SK-N-DZ (cell line): Measurements from ENCODE around the gene PTH2.
A peak's percentile ranks its signal among the peaks of the same experiment; 100 is the strongest.
"Not testable (repeated sequence)": the region's sequence is repeated elsewhere in the genome, so short reads cannot be mapped to it uniquely, and the experiment has no call there.

Experiments used
- DNase-seq: peaks from one replicate; pipeline ENCODE4 v3.0.0-alpha.2; 2015; ENCODE audit warnings: low spot score

PTH2 gene

GRCh38 chr19:49448432-49448786 is 25.2 kb upstream of the PTH2 start:
- DNase-seq, result no peak

DNA sequence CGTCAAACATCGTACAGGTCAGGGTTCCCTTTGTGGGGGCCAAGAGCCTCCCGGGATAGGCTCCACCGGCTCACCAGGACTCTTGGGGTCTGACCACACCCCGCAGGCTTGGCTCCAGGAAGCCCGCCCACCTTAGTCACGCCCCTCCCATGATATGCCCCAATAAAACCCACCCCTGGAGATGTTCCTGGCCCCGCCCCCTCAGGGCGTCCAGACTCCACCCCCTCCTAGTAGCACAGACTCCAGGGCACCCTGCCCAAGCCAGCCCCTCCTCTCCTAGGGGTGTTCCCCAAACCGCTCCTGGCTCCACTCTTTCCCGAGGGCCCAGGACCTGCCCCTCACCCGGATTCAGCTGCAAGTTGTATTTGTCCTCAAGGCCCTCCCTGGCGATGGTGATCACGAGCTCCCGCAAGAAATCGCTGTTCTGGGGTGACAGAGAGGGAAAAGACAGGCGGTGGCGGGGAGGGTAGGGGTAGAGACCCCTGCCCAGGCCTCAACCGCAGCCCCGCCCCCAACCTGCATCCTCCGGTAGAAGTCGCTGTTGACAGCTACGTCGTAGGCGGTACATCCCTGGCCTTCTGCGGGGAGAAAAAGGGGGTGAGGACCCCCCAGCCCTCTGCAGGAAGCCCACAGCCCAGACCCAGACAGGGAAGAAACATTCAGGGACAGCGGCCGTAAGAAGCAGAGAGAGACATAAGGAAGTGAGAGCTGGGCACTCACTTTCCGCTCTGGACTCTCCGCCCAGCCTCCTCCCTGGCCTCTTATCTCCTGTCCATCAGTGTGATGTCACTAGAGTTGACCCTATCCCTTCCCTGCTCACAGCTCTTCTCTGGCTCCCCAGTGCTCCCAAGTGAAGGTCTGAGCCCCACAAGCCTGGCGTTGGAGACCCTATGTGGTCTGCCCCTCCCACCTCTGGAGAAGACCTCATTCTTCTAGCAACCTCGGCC is 24.5 kb upstream of the PTH2 start:
- peak; percentile 24 for DNase-seq

DNA sequence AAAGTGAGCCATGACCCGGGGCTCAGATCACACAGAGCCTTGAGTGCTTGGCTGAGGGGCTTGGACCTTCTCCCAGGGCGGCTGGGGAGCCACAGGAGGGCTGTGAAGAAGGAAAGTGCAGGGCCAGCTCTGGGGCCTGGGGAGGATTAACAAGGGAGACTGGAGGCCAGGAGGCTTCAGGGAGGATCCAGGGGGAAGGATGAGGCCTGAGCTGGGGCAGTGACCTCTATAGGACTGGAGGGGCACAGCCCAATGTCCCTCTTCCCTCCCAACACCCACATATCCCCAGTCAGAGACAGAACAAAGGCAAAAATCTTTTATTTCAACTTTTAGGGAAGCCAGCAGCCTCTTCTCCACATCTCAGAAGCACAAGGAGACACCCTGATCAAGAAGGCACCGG is 22.8 kb upstream of the PTH2 start:
- no peak for DNase-seq

- DNase-seq, result not testable (repeated sequence)
These were observed 21.0 kb upstream of the PTH2 start for GRCh38 chr19:49444100-49444700.

- DNase-seq, result peak; percentile 89
These were observed 20.3 kb upstream of the PTH2 start for GRCh38 chr19:49443366-49444099.

GRCh38 chr19:49442771-49443365 is 19.6 kb upstream of the PTH2 start:
- DNase-seq, result peak; percentile 74

DNA sequence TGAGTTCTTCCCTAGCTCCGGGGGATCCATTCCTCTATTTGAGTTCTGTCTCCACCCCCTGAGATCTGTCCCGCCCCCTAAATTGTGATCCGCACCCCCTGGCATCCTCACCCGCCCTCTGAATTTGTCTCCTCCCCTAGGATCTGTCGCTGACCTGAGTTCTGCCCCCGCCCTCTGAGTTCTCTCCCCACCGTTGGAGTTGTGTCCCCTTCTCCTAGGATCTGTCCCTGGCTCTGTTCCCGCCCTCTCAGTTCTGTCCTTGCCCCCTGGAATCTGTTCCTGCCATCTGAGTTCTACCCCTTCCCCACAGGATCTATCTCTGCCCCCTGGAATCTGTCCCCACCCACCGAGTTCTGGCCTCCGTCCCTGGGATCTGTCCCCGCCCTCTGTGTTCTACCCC is 19.1 kb upstream of the PTH2 start:
- DNase-seq, result no peak

- no peak for DNase-seq
These were observed 18.7 kb upstream of the PTH2 start for GRCh38 chr19:49441960-49442350.

- DNase-seq, result no peak
These were observed 18.1 kb upstream of the PTH2 start, which contains the start of gene SLC17A7 for GRCh38 chr19:49441210-49441959. Gene SLC17A7, minus strand, starts transcription at chr19:49441527. Its CDS starts 148 bp downstream, at chr19:49441379.

GRCh38 chr19:49440439-49441209 is 17.4 kb upstream of the PTH2 start:
- DNase-seq, result no peak

- DNase-seq, result no peak
These were observed 16.6 kb upstream of the PTH2 start for GRCh38 chr19:49439836-49440235.

- no peak for DNase-seq
These were observed 15.0 kb upstream of the PTH2 start for GRCh38 chr19:49438261-49438660.

DNA sequence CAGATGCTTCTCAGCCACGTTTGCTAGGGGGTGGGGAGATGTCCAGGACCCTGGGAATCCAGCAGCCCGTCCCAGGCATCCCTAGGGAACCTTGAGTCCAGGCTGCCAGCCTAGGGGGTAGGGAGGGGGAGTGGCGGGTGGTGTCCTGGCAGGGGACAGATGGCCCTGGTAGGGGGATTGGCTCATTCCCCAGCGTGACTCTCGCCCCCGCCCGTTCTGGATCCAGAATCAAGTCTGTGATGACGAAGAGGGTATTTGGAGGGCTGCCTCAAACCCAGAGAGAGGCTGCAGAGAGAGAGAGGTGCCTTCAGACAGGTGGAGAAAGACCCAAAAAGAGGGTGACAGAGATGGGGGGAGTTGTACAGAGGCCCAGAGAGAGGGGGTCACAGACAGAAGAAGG is 14.0 kb upstream of the PTH2 start:
- no peak for DNase-seq

GRCh38 chr19:49436381-49437017 is 13.3 kb upstream of the PTH2 start:
- no peak for DNase-seq

DNA sequence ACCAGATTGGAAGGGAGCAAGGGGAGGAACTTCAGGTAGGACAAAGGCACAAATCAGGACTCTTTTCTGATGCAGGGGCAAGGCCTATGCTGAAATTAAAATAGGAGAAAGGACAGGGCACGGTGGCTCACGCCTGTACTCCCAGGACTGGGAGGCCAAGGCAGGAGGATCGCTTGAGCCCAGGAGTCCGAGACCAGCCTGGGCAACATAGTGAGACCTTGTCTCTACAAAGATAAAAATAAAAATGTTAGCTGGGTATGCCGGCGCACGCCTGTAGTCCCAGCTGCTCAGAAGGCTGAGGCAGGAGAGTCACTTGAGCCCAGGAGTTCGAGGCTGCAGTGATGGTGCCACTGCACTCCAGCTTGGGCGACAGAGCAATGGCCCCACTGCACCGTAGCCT is 12.4 kb upstream of the PTH2 start:
- DNase-seq, result no peak

DNA sequence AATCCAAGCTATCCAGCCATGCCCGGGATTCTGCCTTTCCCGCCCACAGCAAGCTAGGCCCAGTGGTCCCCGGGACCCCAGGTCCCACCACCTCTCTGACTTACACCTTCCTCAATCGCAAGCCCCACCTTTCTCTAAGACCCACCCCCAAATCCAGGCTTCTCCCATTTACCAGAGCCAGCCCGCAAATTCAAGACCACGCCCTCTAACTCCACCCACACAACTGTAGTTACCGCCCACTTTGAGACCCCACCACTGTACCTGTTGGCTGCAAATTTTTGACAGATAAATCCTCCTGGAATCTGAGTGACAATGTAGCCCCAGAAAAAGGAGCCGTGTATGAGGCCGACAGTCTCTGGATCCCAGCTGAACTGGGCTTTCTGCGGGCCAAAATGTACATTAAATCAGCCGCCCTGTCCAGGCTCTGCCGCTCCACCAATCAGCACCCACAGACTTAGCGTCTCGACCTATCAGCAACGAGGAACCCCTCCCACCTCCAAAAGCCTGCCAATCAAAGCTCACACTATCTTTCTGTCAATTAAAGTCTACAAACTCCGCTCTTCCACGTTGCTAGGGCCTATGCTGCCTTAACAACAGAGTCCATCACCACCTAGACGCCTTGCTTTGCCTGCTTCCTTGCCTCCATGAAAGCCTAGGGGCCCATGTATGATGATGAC is 11.8 kb upstream of the PTH2 start:
- no peak for DNase-seq

DNA sequence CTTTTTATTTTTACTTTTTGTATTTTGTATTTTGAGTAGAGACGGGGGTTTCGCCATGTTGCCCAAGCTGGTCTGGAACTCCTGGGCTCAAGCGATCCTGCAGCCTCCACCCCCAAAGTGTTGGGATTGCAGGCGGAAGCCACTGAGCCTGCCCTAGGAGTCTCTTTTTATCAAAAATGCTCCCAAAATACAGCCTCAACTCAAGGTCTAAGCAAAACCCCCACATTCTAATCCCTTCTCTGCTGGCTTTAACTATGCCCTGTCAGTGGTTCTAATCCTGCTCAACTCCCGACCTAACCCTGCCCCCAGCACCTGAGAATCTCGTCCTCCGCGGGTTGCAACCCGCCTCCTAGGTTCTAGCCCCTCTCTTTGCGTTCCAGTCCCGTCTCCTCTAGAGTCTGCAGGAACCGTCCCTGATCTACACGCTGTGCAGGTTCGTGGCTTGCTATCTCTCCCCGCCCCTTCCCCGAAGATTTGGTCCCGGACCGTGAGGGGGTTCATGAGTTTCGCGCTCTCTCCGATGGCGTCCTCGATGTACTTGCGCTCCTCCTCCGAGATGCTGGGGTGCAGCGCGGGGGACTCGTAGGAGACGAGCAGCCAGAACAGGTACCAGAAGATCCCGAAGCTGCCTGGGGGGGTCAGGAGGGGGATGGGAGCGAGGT is 10.1 kb upstream of the PTH2 start:
- DNase-seq, result no peak

DNA sequence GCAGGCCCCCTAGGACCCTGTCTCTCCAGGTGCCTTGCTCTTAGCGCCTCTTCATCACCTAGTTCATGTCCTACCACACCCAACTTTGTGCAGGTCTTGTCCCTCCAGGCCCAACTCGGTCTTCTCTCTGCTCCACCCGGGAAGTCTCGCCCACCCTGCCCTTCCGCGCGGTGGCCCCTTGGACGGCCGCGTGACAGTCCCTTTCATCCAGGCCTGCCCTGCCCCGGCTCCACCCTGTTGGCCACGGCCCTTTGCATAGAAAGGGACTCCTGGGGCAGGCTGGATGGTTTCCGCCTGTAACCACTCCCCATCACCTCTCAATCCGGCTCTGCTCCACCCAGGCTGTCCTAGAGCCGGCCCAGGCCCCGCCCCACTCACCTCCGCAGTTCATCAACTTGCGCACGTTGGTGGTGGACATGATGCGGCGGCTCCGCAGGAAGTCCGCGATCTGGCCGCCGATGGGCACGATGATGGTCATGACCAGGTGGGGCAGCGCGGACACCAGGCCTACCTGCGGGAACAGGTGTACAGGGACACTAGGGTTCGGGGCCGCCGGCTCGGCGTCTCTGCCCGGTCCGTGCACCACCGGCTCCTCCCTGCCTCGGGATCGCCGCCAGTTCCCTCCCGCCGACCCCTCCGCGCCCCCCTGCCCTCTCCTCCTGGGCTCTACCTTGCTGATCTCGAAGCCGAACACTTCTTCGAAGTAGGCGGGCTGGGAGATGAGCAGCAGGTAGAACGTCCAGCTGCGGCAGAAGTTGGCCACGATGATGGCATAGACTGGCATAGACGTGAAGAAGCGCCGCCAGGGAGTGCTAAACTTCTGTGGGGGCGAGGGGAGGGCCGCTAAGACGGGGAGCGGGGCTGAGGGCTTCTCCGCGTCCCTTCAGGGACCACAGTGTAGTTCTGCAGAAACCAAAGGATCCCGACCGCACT is 9.2 kb upstream of the PTH2 start:
- no peak for DNase-seq
